GM21360 (cell line): Measurements from ENCODE around the gene SERTAD3.

Source experiments
- ATAC-seq: cut with Tn5 transposase; IDR thresholded peaks from one replicate; pipeline ENCODE4 v1.9.1; 2021; ENCODE audit warnings: mild to moderate bottlenecking, moderate library complexity; ENCODE audit not compliant: unreplicated experiment

SERTAD3 gene

DNA sequence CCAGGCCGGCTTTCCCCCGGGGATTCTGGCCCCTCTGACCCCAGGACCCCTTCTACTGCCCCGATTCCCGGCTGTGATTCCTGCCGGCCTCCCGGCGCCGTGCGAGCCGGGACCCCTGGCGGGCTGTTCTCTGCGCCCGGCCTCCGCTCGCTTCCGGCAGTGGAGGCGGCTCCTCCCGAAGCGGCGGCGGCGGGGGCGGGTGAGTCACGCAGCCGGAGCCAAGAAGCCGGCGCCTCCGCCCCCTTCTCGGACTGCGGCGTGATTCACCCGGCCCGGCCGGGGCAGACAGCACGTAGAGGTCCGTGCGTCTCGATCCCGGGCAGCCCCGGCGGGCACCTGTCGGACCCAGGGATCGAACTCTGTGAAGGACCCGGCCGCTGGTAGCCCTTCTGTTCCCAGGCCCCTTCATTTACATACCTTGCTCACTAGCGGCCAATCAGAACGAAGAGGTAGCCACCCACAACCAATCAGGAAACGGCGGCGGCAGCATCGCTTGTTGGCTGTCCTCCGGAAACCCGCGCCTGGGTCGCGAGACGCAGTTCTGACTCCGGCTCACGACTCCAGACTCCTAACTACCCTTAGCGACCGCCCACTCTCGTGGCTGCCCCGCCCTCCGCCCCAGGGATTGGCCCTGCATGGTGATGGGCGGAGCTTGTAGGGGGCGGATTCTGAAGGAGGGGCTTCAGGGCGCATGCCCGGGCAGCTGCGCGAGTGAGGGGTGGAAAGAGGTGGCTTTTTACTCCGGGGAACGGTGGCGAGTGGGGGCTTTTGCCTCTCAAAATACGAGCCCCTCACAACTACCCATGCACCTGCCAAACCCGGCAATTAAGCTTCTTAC, 18.5 kb downstream of the SERTAD3 start, which contains the start of gene SERTAD1:
Gene SERTAD1, minus strand, starts transcription at position 543 of the 838 bp plus-strand sequence. CDS start 2,446 bp downstream, outside the sequence.
- ATAC-seq, result peak; percentile 73

DNA sequence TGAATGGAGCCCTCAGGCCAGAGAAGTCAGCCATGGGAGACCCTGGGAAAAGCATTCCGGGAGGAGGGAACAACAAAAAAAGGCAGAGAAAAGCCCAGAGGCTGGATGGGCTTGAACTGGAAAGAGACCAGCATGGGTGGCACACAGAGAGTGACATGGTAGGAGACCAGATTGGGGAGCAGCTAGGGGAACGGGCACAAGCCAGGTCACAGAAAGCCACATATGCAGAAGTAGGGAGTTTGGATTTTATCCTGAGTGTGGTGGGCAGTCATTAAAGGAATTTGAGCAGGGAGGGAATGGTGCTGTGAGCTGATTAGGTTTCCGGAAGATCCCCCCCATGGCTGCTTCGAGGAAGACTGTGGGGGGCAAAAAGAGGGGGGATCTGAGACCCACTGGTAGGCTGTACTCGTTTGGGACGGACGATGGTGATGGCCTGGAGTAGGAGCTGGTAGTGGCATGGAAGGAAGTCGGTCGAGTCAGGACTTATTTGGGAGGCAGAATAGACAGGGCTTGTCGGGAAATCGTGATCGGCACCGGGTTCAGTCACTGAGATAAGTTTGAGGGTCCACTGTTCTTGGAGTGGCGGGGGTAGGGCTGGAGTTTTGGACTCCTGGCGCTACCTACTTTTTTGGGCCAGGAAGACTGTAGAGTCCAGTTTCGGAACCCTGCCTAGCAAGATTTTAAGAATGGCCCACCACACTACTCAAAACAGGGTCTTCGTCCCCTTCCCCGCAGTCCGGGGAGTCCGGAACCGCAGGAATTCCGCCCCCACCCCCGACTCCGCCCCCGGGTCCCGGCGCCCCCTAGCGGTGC, 19.3 kb downstream of the SERTAD3 start:
- no peak for ATAC-seq

DNA sequence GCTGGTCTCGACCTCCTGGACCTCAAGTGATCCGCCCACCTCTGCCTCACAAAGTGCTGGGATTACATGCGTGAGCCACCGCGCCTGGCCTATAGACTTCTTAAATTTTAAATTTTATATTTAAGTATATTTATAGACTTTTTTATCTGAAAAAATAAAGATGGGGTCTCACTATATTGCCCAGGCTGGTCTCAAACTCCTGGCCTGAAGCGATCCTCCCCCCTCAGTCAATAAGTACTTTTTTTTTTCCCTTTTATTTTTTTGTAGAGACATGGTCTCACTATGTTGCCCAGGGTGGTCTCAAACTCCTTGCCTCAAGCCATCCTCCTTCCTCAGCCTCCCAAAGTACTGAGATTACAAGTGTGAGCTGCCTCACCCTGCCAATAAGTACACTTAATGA, 20.2 kb downstream of the SERTAD3 start:
- ATAC-seq, result no peak

DNA sequence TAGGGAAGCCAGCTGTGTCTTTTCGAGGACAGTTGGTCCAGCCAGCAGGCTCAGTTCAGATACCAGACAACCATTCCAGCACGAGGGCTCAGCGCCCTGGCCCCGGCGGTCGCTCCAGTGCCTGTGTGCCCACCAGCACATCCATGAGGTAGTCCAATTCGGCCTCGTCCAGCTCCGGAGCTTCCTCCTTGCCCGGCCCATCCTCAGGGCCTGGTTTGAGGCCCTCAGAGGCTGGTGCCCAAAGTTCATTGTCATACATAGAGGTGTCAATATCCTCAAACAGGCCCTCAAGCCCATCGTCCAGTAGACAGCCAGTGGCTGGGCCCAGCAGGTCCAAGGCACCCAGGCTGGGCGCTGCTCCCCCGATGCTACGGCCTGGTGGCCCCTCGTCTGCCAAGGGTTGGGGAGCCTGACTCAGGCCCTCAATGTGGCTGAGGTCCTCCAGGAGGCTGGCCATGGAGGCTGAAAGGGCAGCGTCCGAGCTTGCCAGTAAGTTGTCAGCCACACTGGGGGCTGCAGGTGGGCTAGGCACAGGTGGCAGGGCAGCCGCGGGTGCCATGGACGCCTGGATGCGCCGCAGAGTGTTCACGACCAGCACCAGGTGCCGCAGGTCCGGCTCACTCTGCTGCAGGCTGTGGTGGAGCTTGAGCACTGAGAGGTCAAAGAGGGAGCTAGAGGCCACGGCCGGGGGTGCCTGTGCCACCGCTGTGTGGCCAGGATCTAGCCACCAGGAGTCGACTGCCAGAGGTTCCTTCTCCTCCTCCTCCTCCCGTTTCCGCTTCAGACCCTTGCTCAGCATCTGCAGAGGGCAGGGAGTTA, 21.2 kb downstream of the SERTAD3 start:
- no peak for ATAC-seq

DNA sequence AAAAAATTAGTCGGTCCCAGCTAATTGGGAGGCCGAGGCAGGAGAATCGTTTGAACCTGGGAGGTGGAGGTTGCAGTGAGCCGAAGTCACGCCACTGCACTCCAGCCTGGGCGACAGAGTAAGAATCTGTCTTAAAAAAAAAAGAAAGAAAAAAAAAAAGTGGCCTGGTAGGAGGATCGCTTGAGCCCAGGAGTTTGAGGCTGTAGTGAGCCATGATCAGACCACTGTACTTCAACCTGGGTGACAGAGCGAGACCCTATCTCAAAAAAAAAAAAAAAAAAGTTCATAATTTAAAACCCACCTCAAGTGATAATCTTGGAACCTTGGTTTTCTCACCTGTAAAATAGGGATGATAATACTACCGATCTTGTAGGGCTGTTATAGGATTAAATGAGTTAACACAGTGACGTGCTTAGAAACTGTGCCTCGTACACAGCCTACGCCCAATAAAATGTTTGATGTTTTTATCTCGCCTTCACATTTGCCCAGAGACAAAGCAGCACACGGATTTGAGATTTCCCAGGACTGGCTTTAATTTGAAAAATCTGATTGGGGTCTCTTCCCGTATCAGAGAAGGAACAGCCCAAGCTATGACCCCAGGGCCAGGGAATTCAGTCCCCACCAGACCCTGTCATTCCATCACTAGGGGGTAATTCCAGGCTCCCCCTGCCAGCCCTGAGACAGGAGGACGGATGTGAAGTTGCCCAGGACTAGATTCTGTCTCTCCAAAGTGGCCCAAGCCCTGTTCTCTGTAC, 22.0 kb downstream of the SERTAD3 start:
- no peak for ATAC-seq

DNA sequence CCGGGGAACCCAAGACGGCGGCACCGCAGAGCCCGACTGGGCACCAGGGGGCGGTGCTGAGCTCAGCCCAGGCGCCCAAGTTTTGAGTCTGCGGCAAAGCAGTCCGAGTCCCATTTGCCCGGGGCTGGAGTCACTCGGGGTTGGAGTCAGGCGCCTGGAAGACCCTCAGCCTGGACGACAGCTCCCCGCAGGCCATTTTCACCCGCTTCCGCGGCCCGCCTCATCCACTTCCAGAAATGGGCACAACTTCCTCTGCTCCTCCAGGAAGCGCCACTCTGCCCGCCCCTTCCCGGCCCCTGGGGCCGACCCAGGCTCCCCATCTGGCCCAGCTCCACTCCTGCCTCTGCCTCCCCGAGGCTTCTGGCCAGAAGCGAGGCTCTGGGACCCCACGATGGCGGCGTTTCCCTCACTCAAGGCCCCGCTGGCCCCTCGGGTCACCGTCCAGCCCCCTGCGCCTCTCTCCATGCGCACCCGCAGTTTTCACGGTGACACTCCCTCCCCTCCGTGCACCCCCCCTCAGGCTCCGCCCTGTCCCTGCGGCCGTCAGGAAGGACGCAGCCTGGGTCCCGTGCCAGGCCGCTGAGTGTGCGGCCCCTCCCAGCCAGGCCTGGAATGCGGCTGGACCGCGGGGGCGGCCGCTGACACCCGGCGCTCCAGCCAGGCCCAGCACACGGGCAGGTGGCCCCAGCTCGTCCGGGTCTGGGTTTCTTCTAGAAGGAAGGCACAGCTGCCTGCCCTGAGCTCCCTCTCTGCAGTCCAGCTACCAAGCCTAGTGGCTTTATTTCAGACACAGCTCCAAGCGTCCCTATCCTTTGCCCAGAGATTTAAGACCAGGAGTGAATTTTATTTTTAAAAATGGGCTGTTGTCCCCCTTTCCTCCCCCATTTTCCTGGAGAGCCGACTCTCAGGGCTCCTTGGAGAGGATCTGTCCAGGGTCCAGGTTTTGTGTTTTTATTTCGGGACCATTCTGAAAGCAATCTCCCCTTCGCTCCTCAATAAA, 23.1 kb downstream of the SERTAD3 start:
- no peak for ATAC-seq

DNA sequence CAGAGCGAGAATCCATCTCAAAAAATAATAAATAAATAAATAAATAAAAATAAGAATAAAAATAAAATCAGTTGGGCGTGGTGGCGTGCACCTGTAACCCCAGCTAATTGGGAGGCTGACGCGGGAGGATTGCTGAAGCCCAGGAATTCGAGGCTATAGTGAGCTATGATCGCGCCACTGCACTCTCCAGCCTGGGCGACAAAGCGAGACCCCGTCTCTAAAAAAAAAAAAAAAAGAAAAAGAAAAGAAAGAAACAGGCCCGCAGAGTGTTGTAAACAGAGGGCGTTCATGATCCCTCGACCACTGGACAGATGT, 23.7 kb downstream of the SERTAD3 start:
- ATAC-seq, result no peak

DNA sequence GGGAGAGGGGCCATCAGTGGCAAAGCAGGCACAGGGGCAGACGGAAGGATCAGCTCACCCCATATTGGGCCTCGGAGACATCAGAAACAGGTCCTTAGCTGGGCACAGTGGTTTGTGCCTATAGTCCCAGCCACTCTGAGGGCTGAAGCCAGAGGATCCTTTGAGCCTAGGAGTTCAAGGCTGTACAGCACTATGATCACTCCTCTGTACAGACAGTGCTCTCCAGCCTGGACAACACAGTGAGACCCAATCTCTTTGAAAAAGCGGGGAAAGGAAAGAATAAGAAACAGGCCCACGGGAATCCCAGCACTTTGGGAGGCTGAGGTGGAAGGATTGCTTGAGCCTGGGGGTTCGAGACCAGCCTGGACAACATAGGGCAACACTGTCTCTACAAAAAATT, 24.4 kb downstream of the SERTAD3 start:
- ATAC-seq, result no peak

DNA sequence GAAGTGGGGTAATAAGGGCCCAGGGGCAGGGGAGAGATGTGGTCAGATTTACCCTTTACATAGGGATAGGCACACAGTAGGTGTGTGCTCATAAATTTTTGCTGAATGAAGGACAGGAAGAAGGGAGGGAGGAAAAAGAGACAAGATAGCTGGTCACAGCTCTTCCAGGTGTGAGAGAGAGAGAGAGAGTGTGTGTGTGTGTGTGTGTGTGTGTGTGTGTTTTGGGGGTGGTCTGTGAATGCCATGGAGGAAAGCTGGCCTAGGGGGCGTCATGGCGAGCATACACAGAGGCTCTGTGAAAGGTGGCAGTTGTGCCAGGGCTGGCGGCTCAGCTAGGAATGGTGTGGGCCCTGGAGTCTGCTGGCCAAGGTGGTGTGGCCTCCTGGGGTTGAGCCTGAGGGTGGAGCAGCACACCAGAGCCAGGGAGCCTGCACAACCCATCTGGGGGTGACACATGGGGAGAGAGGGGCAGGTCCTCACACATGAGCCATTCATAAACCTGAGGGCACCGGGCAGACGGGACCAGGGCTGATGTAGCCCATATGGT, 25.0 kb downstream of the SERTAD3 start:
- no peak for ATAC-seq

- no peak for ATAC-seq
Measured at GRCh38 chr19:40418040-40418439, 26.1 kb downstream of the SERTAD3 start.

DNA sequence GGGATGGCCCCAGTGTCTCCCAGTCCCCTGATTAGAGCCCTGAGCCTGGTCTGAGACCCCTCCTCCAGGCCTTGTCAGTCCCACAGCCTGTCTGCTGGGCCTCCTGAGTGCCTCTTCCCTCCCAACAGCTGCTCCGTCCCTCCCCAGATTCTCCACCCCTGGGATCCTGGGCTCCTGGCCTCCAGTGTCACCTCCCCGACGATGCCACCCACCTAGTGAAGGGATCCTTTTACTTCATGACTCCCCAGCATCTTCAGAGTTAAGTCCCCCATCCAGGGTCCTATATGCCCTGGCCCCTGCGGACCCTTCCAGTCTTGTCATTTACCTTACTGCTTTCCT, 26.5 kb downstream of the SERTAD3 start:
- no peak for ATAC-seq

DNA sequence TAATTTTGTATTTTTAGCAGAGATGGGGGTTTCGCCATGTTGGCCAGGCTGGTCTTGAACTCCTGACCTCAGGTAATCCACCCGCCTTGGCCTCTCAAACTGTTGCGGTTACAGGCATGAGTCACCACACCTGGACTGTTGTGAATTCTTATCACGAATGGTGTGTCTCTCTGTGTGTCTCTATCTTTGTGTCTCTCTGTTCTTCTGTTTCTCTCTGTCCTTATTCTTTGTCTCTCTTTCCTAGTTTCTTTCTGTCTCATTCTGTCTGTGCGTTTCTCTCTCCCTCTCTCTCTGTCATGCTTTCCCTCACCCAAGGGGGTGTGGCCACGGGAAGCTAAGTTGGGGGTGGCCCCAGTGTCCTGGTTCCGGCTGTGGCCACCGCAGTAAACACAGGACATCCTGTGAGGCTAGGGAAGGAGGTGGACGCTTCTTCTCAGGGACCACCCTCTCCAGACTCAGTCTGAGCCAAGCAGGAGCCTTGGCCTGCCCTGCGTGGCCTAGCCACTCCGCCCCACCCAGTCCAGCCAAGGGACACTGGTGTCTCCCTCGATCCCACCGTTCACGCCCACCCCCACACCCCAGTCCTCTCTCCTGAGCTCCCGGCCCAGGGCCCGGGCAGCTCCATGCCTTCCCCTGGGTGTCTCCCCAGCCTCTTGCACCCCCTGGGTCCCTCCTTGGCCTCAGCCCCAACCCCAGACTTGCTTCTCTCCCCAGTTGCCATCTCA, 27.1 kb downstream of the SERTAD3 start:
- ATAC-seq, result no peak

DNA sequence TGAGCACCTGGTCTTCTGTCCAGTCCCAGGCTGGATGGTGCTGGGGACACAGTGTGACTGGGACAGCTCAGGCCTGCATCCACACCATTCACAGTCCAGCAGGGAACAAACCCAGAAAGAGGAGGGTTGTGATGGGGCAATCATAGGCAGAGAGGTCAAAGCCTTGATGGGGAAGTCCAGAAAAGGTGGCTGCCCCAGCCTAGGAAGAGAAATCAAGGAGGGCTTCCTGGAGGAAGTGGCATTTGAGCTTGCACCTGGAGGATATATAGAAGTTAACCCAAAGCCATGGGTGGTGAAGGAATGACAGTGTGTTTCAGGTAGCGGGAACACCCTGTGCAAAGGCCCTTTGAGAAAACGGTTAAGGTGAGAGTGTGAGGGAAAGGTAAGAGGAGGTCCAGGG, 28.4 kb downstream of the SERTAD3 start:
- no peak for ATAC-seq

DNA sequence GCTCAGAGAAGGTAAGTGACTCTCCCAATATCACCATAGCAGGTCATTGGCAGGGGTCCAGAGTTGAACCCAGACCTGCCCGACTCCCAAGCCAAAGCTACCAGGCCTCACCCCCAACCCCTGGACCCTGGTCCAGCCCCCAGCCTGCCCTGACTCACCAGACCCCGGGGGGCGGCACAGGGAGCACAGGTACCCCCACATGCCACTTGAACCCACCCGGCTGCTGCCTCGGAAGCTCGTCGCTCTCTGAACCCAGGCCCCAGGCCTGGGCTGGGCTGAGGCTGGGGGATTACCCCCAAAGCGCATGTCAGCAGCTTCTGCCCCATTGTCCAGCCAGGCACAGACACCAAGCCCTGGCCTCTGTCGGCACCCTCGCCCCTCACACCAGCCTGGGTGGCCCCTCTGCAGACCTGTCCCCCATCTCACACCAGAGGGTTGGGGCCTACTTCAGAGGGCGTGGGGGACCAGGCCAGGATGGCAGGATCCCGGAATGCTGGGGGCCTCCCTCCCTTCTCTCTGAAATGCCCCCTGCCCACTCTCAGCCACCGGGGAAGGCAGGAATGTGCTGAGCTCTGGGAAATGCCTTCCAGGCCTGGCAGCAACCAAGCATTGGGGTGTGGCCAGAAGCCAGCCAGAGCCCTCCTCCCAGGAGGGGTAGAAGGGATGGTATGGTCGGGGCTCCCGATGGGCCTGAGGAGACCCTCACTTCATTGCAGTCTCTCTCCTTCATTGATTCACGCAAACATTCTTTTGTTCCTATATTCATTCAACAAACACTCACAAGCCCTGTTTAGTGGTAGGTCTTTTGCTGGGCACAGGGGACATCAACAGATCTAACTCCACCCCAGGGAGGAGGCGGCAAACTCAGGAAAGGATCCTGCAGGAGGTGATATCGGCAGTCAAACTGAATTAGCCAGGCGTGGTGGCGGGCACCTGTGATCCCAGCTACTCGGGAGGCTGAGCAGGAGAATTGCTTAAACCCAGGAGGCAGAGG, 29.3 kb downstream of the SERTAD3 start:
- ATAC-seq, result no peak

GRCh38 chr19:40413291-40413845, 30.8 kb downstream of the SERTAD3 start, which contains the start of gene PRX:
TSS of gene PRX (minus strand) at chr19:40413378. CDS start at chr19:40407932, 5,446 bp downstream.
- ATAC-seq, result no peak

GRCh38 chr19:40412866-40413265, 31.3 kb downstream of the SERTAD3 start:
- no peak for ATAC-seq

DNA sequence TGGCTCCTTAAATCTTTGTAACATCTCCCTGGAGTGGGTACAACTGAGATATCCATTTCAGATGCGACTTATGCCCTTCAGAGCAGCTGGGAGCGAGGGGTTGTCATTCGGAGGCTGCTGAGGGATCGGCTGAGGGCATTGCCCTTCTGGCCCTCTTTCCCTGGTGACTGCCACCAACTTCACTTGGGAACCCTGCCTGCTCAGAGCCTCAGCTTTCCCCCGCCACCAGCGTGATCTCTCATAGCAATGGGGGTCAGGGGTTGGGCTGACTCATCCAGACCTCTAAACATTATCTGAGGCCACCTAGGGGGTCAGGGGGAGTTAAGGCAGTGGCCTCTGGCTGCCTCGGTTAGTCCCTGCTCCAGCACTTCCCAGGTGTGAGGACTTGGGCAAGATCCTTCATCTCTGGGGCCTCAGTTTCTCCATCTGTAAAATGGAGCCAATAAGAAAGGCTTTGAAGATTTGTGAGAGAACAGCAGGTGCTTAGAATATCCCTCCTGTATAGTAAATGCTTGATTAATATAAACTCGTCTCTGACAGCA, 32.1 kb downstream of the SERTAD3 start:
- ATAC-seq, result no peak
